SK-N-SH (cell line): ENCODE results near the gene SIGLEC10. TPM values are rescaled to one million over a fixed set of nuclear protein-coding genes. Genes with fewer than 3 reads are reported as not detected.

Experiments used
- CTCF ChIA-PET: fragments of 300-600, 350-600 bp; formaldehyde crosslinking; extraction: SDS; loops from one replicate; lab custom pipeline; 2021; lab: Yijun Ruan, JAX
- POLR2A ChIA-PET: fragments of 350-600 bp; sonication (Branson Sonifier 250); formaldehyde crosslinking; extraction: SDS; loops from one replicate; lab custom pipeline; 2020; ENCODE audit warnings: antibody characterized with exemption, inconsistent platforms; lab: Yijun Ruan, JAX
- DNase-seq: peaks from one replicate; pipeline ENCODE4 v3.0.0; 2012
- H2AFZ ChIP-seq: fragments of 200-600 bp; sonication (generic); 2 replicates; pipeline ENCODE4 v1.8.1; 2016; ENCODE audit warnings: antibody characterized with exemption, mild to moderate bottlenecking, low read depth
- H3F3A ChIP-seq: fragments of 200-600 bp; sonication (generic); replicated peaks from 2 replicates; pipeline ENCODE3; 2016; ENCODE audit warnings: antibody characterized with exemption, mild to moderate bottlenecking; ENCODE audit not compliant: insufficient read depth
- H3K27ac ChIP-seq, 2 experiments: fragments of 200-500 bp in 1 of 2; fragments of 200-600 bp in 1 of 2; sonication (Bioruptor generic) in 1 of 2; sonication (generic), shearing (Covaris generic) in 1 of 2; 2 replicates each; pipeline versions ENCODE4 v1.5.1 to v1.6.1; 2014 to 2016; ENCODE audit warnings: low read depth in 2 of 2, inconsistent platforms in 1 of 2, low read length in 1 of 2, mild to moderate bottlenecking in 1 of 2, mixed read lengths in 1 of 2
- H3K27me3 ChIP-seq: fragments of 200-600 bp; sonication (generic), shearing (Covaris generic); 2 replicates; pipeline ENCODE4 v1.6.1; 2016; ENCODE audit warnings: mixed run types; ENCODE audit not compliant: insufficient read depth
- H3K36me3 ChIP-seq, 2 experiments: fragments of 200-500 bp in 1 of 2; fragments of 200-600 bp in 1 of 2; sonication (Bioruptor generic) in 1 of 2; sonication (generic) in 1 of 2; replicated peaks in 1 of 2; 2 replicates each; pipeline versions ENCODE3 to v1.5.1; 2014 to 2016; ENCODE audit warnings: low read length in 1 of 2, mild to moderate bottlenecking in 1 of 2; ENCODE audit not compliant: insufficient read depth in 2 of 2, control insufficient read depth in 1 of 2
- H3K4me1 ChIP-seq, 2 experiments: fragments of 200-500 bp in 1 of 2; fragments of 200-600 bp in 1 of 2; sonication (Bioruptor generic) in 1 of 2; sonication (generic), shearing (Covaris generic) in 1 of 2; 2 replicates each; pipeline versions ENCODE4 v1.5.1 to v1.6.1; 2014 to 2016; ENCODE audit warnings: low read depth in 1 of 2, low read length in 1 of 2, mixed run types in 1 of 2; ENCODE audit not compliant: insufficient read depth in 2 of 2, control insufficient read depth in 1 of 2
- H3K4me2 ChIP-seq: fragments of 200-600 bp; sonication (generic), shearing (Covaris generic); 2 replicates; pipeline ENCODE4 v1.6.1; 2017; ENCODE audit warnings: mixed run types
- H3K4me3 ChIP-seq, 2 experiments: fragments of 200-500 bp in 1 of 2; fragments of 200-600 bp in 1 of 2; sonication (Bioruptor generic) in 1 of 2; sonication (generic), shearing (Covaris generic) in 1 of 2; 2 replicates each; pipeline versions ENCODE4 v1.5.1 to v1.8.1; 2014 to 2016; ENCODE audit warnings: low read depth in 2 of 2, inconsistent platforms in 1 of 2, low read length in 1 of 2, mild to moderate bottlenecking in 1 of 2, mixed read lengths in 1 of 2, moderate library complexity in 1 of 2
- H3K79me2 ChIP-seq: fragments of 200-600 bp; sonication (generic); 2 replicates; pipeline ENCODE4 v1.8.1; 2017; ENCODE audit warnings: mild to moderate bottlenecking; ENCODE audit not compliant: insufficient read depth
- H3K9ac ChIP-seq: fragments of 200-600 bp; sonication (generic); 2 replicates; pipeline ENCODE4 v1.6.1; 2017; ENCODE audit warnings: mixed run types
- H3K9me2 ChIP-seq: fragments of 200-600 bp; sonication (generic); 2 replicates; pipeline ENCODE4 v1.6.1; 2017; ENCODE audit warnings: mixed run types
- H3K9me3 ChIP-seq: fragments of 200-600 bp; sonication (generic); 2 replicates; pipeline ENCODE4 v1.6.1; 2017; ENCODE audit warnings: mixed run types, mild to moderate bottlenecking, moderate library complexity
- H4K20me1 ChIP-seq: fragments of 200-600 bp; sonication (generic); 2 replicates; pipeline ENCODE4 v1.6.1; 2017; ENCODE audit warnings: mild to moderate bottlenecking, mixed run types; ENCODE audit not compliant: insufficient read depth
- CHD2 ChIP-seq: fragments of 150-350 bp; IDR thresholded peaks from 2 replicates; pipeline ENCODE4 v1.6.1; 2018; ENCODE audit warnings: low read length; ENCODE audit not compliant: partially characterized antibody
- ELF1 ChIP-seq: IDR thresholded peaks from 2 replicates; pipeline ENCODE4 v1.4.0; 2012
- FOXJ3 ChIP-seq: sonication (generic); formaldehyde crosslinking; IDR thresholded peaks from 2 replicates; pipeline ENCODE4 v1.5.1; 2020; ENCODE audit warnings: mild to moderate bottlenecking, missing genetic modification reagents
- FOXM1 ChIP-seq: IDR thresholded peaks from 2 replicates; pipeline ENCODE4 v1.4.0; 2012; ENCODE audit warnings: low read depth, mild to moderate bottlenecking
- GABPA ChIP-seq: IDR thresholded peaks from 2 replicates; pipeline ENCODE4 v1.4.0; 2012; ENCODE audit warnings: low read depth, mild to moderate bottlenecking
- GATA2 ChIP-seq: sonication (generic); formaldehyde crosslinking; IDR thresholded peaks from 2 replicates; pipeline ENCODE4 v1.5.0; 2020; ENCODE audit warnings: mild to moderate bottlenecking, missing genetic modification reagents
- IRF3 ChIP-seq: fragments of 150-350 bp; IDR thresholded peaks from 2 replicates; pipeline ENCODE4 v1.6.1; 2016; ENCODE audit warnings: mild to moderate bottlenecking, low read depth, low read length
- MEF2A ChIP-seq: IDR thresholded peaks from 2 replicates; pipeline ENCODE4 v1.4.0; 2012; ENCODE audit warnings: low read depth, borderline replicate concordance
- MXI1 ChIP-seq: IDR thresholded peaks from 2 replicates; pipeline ENCODE4 v1.6.1; 2012; ENCODE audit warnings: mild to moderate bottlenecking, low read depth, low read length, improper control_type of control experiment
- NFIC ChIP-seq: IDR thresholded peaks from 2 replicates; pipeline ENCODE4 v1.4.0; 2012; ENCODE audit warnings: borderline replicate concordance
- NRF1 ChIP-seq: IDR thresholded peaks from 2 replicates; pipeline ENCODE4 v1.6.1; 2012; ENCODE audit warnings: low read depth, mild to moderate bottlenecking, low read length
- RCOR1 ChIP-seq: fragments of 150-350 bp; IDR thresholded peaks from 2 replicates; pipeline ENCODE4 v1.6.1; 2017; ENCODE audit warnings: antibody characterized with exemption, low read length
- TCF12 ChIP-seq: IDR thresholded peaks from 2 replicates; pipeline ENCODE4 v1.4.0; 2012
- USF1 ChIP-seq: IDR thresholded peaks from 2 replicates; pipeline ENCODE4 v1.4.0; 2012; ENCODE audit warnings: low read depth, borderline replicate concordance
- YY1 ChIP-seq: IDR thresholded peaks from 2 replicates; pipeline ENCODE4 v1.4.0; 2012; ENCODE audit warnings: low read depth, mild to moderate bottlenecking
- WGBS: methylation state at CpG from one replicate; pipeline ENCODE4 v1.1.6; 2017; ENCODE audit warnings: low lambda C conversion rate; 5-methylcytosine and 5-hydroxymethylcytosine counted together
- polyA plus RNA-seq, 3 experiments: library from polyadenylated mRNA; depleted of rRNA; stranded (reverse); fragments of >200 nt; gene quantifications; 2 replicates each; pipeline ENCODE4 v1.2.3, GENCODE V29; 2012
- TF ChIP-seq, protein P1 (sequence below): IDR thresholded peaks from 2 replicates; pipeline ENCODE4 v1.4.0; 2012; ENCODE audit warnings: low read depth
- TF ChIP-seq, protein P2 (sequence below): fragments of 150-350 bp; IDR thresholded peaks from 2 replicates; pipeline ENCODE4 v1.6.1; 2017; ENCODE audit warnings: antibody characterized with exemption, low read length, low read depth, borderline replicate concordance
- TF ChIP-seq, protein P3 (sequence below): fragments of 200-600 bp; sonication (generic); IDR thresholded peaks from 2 replicates; pipeline ENCODE4 v1.6.1; 2017; ENCODE audit warnings: antibody characterized with exemption, mild to moderate bottlenecking, moderate library complexity
- TF ChIP-seq, protein P4 (sequence below): IDR thresholded peaks from 2 replicates; pipeline ENCODE4 v1.4.0; 2012; ENCODE audit warnings: low read depth, borderline replicate concordance

The SIGLEC10 gene
- polyA plus RNA-seq, 1 of the 3 experiments (the other 2 are of a cell fraction): not detected

- Histone ChIP-seq H3K27ac (no peak overlapping the region), H4K20me1 (no peaks in the 10 kb centered on the region), H3F3A (no peaks in the 10 kb centered on the region), H3K9me3 (no peaks in the 10 kb centered on the region), H3K79me2 (no peaks in the 10 kb centered on the region), H3K36me3 (no peaks in the 10 kb centered on the region), H3K9ac (no peak overlapping the region), H3K4me2 (no peak overlapping the region), H3K4me3 (no peak overlapping the region), H2AFZ (no peak overlapping the region), H3K4me1 (no peaks in the 10 kb centered on the region; a peak in 1 of 4 replicates), H3K9me2 (no peaks in the 10 kb centered on the region), H3K27me3 (peaks cover 52% of the 10 kb centered on the region)
- POLR2A ChIA-PET: no interaction called here
- TF ChIP-seq GATA2 (CRISPR knock-in tag) (no peak), MEF2A (no peak), NRF1 (no peak), NFIC (no peak), TCF12 (no peak), ELF1 (no peak), IRF3 (no peak), MXI1 (no peak), CHD2 (no peak), FOXJ3 (CRISPR knock-in tag) (no peak), FOXM1 (no peak), RCOR1 (no peak), GABPA (no peak), YY1 (no peak), USF1 (no peak)
- TF ChIP-seq, protein P1, sequence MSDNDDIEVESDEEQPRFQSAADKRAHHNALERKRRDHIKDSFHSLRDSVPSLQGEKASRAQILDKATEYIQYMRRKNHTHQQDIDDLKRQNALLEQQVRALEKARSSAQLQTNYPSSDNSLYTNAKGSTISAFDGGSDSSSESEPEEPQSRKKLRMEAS: no peak
- TF ChIP-seq, protein P2, sequence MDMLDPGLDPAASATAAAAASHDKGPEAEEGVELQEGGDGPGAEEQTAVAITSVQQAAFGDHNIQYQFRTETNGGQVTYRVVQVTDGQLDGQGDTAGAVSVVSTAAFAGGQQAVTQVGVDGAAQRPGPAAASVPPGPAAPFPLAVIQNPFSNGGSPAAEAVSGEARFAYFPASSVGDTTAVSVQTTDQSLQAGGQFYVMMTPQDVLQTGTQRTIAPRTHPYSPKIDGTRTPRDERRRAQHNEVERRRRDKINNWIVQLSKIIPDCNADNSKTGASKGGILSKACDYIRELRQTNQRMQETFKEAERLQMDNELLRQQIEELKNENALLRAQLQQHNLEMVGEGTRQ: no peak
- TF ChIP-seq, protein P3, sequence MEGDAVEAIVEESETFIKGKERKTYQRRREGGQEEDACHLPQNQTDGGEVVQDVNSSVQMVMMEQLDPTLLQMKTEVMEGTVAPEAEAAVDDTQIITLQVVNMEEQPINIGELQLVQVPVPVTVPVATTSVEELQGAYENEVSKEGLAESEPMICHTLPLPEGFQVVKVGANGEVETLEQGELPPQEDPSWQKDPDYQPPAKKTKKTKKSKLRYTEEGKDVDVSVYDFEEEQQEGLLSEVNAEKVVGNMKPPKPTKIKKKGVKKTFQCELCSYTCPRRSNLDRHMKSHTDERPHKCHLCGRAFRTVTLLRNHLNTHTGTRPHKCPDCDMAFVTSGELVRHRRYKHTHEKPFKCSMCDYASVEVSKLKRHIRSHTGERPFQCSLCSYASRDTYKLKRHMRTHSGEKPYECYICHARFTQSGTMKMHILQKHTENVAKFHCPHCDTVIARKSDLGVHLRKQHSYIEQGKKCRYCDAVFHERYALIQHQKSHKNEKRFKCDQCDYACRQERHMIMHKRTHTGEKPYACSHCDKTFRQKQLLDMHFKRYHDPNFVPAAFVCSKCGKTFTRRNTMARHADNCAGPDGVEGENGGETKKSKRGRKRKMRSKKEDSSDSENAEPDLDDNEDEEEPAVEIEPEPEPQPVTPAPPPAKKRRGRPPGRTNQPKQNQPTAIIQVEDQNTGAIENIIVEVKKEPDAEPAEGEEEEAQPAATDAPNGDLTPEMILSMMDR: no peak
- TF ChIP-seq, protein P4, sequence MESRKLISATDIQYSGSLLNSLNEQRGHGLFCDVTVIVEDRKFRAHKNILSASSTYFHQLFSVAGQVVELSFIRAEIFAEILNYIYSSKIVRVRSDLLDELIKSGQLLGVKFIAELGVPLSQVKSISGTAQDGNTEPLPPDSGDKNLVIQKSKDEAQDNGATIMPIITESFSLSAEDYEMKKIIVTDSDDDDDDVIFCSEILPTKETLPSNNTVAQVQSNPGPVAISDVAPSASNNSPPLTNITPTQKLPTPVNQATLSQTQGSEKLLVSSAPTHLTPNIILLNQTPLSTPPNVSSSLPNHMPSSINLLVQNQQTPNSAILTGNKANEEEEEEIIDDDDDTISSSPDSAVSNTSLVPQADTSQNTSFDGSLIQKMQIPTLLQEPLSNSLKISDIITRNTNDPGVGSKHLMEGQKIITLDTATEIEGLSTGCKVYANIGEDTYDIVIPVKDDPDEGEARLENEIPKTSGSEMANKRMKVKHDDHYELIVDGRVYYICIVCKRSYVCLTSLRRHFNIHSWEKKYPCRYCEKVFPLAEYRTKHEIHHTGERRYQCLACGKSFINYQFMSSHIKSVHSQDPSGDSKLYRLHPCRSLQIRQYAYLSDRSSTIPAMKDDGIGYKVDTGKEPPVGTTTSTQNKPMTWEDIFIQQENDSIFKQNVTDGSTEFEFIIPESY: no peak
- CTCF ChIA-PET: interaction anchor here (1.1 to 7.0 kb wide), 3 partner anchors 17 to 199 kb away, joined by 3 to 37 read pairs (median 4); no protein-coding TSS in a partner anchor
- no peak for DNase-seq
- WGBS: 0% methylated on average over 3 of the region's 11 CpGs
Observed at GRCh38 chr19:51457351-51458013, 40.0 kb upstream of the SIGLEC10 start.
